ENCODE measurements around the gene LYPD1.

DNA sequence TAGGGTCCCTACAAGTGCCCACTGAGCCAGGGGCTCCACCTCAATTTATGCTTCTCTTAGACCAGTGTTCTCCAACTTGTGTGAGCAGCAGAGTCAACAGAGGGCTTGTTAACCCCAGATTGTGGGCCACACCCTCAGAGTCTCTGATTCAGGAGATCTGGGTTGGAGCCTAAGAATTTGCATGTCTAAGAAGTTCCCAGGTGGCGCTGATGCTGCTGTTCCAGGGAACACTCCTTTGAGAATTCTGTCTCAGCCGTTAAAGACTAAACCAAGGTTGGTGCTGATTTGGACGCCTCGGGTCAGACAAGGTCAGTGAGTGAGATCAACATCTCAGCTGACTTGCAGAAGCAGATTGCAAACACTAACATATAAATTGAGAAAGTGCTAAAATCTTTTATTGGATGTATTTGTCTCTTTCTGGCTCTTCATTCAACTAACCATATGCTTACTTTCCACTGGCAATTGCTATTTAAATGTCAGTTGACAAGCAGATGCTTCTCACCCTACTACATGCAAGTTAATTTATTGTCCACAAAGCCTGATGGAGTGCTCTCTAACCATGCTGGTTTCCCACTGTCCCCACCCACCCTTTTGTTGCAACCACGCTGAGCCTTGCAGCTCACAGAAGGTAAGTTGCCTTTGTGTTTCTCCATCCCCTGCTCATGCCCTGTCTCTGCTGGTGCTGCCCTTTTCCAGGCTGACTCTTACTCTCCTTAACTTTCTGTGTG is 31.5 kb downstream of the LYPD1 start:
- TF ChIP-seq, protein P1, sequence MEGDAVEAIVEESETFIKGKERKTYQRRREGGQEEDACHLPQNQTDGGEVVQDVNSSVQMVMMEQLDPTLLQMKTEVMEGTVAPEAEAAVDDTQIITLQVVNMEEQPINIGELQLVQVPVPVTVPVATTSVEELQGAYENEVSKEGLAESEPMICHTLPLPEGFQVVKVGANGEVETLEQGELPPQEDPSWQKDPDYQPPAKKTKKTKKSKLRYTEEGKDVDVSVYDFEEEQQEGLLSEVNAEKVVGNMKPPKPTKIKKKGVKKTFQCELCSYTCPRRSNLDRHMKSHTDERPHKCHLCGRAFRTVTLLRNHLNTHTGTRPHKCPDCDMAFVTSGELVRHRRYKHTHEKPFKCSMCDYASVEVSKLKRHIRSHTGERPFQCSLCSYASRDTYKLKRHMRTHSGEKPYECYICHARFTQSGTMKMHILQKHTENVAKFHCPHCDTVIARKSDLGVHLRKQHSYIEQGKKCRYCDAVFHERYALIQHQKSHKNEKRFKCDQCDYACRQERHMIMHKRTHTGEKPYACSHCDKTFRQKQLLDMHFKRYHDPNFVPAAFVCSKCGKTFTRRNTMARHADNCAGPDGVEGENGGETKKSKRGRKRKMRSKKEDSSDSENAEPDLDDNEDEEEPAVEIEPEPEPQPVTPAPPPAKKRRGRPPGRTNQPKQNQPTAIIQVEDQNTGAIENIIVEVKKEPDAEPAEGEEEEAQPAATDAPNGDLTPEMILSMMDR (conservative IDR thresholded peaks at IDR 0.05; ENCODE audit: low read depth, low read length), result no peak
- no peak for TF ChIP-seq EZH2 (IDR thresholded peaks at IDR 0.05; ENCODE audit: borderline replicate concordance, low read depth, low read length, poor library complexity, severe bottlenecking)

Measured in A673 (cell line).